ENCODE measurements around the gene TBC1D16. TPM values are rescaled to one million over a fixed set of nuclear protein-coding genes. Genes with fewer than 3 reads are reported as not detected.

TBC1D16 gene
- polyA plus RNA-seq, 1 donor: 37.2 TPM

GRCh38 chr17:79883202-79883601 lies 152.5 kb downstream of the TBC1D16 start:
- DNase-seq: no peak

Other genes with a start within 250 kb of the TBC1D16 start
- gene CBX8, start 238.8 kb downstream of the TBC1D16 start, polyA plus RNA-seq (ENCODE audit: insufficient read length): 4.7 TPM
- 11.0 TPM for gene CBX4, start 196.4 kb downstream of the TBC1D16 start, polyA plus RNA-seq (ENCODE audit: insufficient read length)
- 7.2 TPM for gene CCDC40, start 770 bp upstream of the TBC1D16 start, polyA plus RNA-seq (ENCODE audit: insufficient read length)
- gene GAA, start 65.7 kb upstream of the TBC1D16 start, polyA plus RNA-seq (ENCODE audit: insufficient read length): 38.6 TPM
- 75.8 TPM for gene EIF4A3, start 111.3 kb upstream of the TBC1D16 start, polyA plus RNA-seq (ENCODE audit: insufficient read length)
- gene CARD14, start 134.2 kb upstream of the TBC1D16 start, polyA plus RNA-seq (ENCODE audit: insufficient read length): 1.1 TPM
- 24.6 TPM for gene SGSH, start 184.5 kb upstream of the TBC1D16 start, polyA plus RNA-seq (ENCODE audit: insufficient read length)
- 11.0 TPM for gene SLC26A11, start 184.6 kb upstream of the TBC1D16 start, polyA plus RNA-seq (ENCODE audit: insufficient read length)
- 40.0 TPM for gene RNF213, start 225.0 kb upstream of the TBC1D16 start, polyA plus RNA-seq (ENCODE audit: insufficient read length)

Data from hindlimb muscle (tissue), 1 donor.